Nephron progenitor cell (in vitro differentiated cells): Measurements from ENCODE around the gene PKIG.

Experiments used
- DNase-seq: peaks from one replicate; pipeline ENCODE4 v3.0.0; 2021
- H3K27ac Mint-ChIP-seq: 2 replicates; pipeline ENCODE4 v1.8.0; 2021; ENCODE audit warnings: mild to moderate bottlenecking, moderate library complexity, mixed read lengths
- H3K27me3 Mint-ChIP-seq: 2 replicates; pipeline ENCODE4 v1.8.0; 2021; ENCODE audit warnings: mild to moderate bottlenecking, low read depth, mixed read lengths; ENCODE audit not compliant: poor library complexity
- H3K36me3 Mint-ChIP-seq: 2 replicates; pipeline ENCODE4 v1.8.0; 2021; ENCODE audit warnings: low read depth, mixed read lengths
- H3K4me1 Mint-ChIP-seq: 2 replicates; pipeline ENCODE4 v1.8.0; 2021; ENCODE audit warnings: mixed read lengths
- H3K4me3 Mint-ChIP-seq: 2 replicates; pipeline ENCODE4 v1.8.0; 2021; ENCODE audit warnings: mild to moderate bottlenecking, moderate library complexity, mixed read lengths
- H3K9me3 Mint-ChIP-seq: 2 replicates; pipeline ENCODE4 v1.8.0; 2021; ENCODE audit warnings: mild to moderate bottlenecking, moderate library complexity, mixed read lengths
- CTCF ChIP-seq: fragments of 200-600 bp; sonication (generic); IDR thresholded peaks from 2 replicates; pipeline ENCODE4 v1.5.0; 2021; ENCODE audit warnings: antibody characterized with exemption

PKIG gene

GRCh38 chr20:44561876-44562275 lies 20.5 kb upstream of the PKIG start:
- Mint-ChIP-seq H3K9me3 (no peaks in the 10 kb centered on the region), H3K27me3 (no peaks in the 10 kb centered on the region), H3K4me3 (no peak overlapping the region), H3K27ac (no peak overlapping the region), H3K36me3 (no peaks in the 10 kb centered on the region), H3K4me1 (no peaks in the 10 kb centered on the region)
- TF ChIP-seq CTCF, result no peak
- DNase-seq, result no peak

- H3K36me3 Mint-ChIP-seq, result no peaks in the 10 kb centered on the region
- no peak for TF ChIP-seq CTCF
- H3K27ac Mint-ChIP-seq, result no peak overlapping the region
- no peaks in the 10 kb centered on the region for H3K4me1 Mint-ChIP-seq
- H3K27me3 Mint-ChIP-seq, result no peaks in the 10 kb centered on the region
- H3K4me3 Mint-ChIP-seq, result no peak overlapping the region
- no peaks in the 10 kb centered on the region for H3K9me3 Mint-ChIP-seq
- DNase-seq, result no peak
Observed at GRCh38 chr20:44566018-44566417, 16.4 kb upstream of the PKIG start.

- Mint-ChIP-seq H3K4me1 (no peaks in the 10 kb centered on the region), H3K27me3 (no peaks in the 10 kb centered on the region), H3K27ac (no peak overlapping the region), H3K4me3 (no peak overlapping the region), H3K36me3 (no peaks in the 10 kb centered on the region), H3K9me3 (no peaks in the 10 kb centered on the region)
- DNase-seq, result no peak
- no peak for TF ChIP-seq CTCF
Observed at GRCh38 chr20:44566811-44567210, 15.6 kb upstream of the PKIG start.

- Mint-ChIP-seq H3K27me3 (no peaks in the 10 kb centered on the region), H3K4me1 (peaks cover 15% of the 10 kb centered on the region), H3K36me3 (no peaks in the 10 kb centered on the region), H3K4me3 (no peak overlapping the region), H3K27ac (no peak overlapping the region), H3K9me3 (no peaks in the 10 kb centered on the region)
- no peak for DNase-seq
- no peak for TF ChIP-seq CTCF
Observed at GRCh38 chr20:44570367-44570766, 12.0 kb upstream of the PKIG start.

GRCh38 chr20:44571362-44571988 lies 10.9 kb upstream of the PKIG start:
- Mint-ChIP-seq H3K27me3 (no peaks in the 10 kb centered on the region), H3K4me3 (no peak overlapping the region), H3K9me3 (no peaks in the 10 kb centered on the region), H3K36me3 (no peaks in the 10 kb centered on the region), H3K27ac (no peak overlapping the region), H3K4me1 (peaks cover 23% of the 10 kb centered on the region)
- DNase-seq, result no peak
- no peak for TF ChIP-seq CTCF
